Liver (tissue), 9 donors: Measurements from ENCODE around the gene GMDS. TPM values are rescaled to one million over a fixed set of nuclear protein-coding genes. Genes with fewer than 3 reads are reported as not detected.

Experiments used
- DNase-seq: peaks from one replicate; pipeline ENCODE4 v3.0.0-alpha.2; 2017; ENCODE audit warnings: low spot score
- H3K27ac ChIP-seq, 2 donors: one replicate each; pipeline ENCODE4 v1.7.0; 2013; ENCODE audit warnings: inconsistent platforms in 2 of 2, low read length in 2 of 2, control low read depth in 1 of 2, low read depth in 1 of 2, mild to moderate bottlenecking in 1 of 2
- H3K27me3 ChIP-seq, 4 donors: one replicate each; pipeline versions ENCODE4 v1.6.1 to v1.7.0; 2013; ENCODE audit warnings: low read length in 3 of 4, inconsistent platforms in 1 of 4, mild to moderate bottlenecking in 1 of 4, moderate library complexity in 1 of 4; ENCODE audit not compliant: control insufficient read depth in 4 of 4, insufficient read depth in 4 of 4
- H3K36me3 ChIP-seq, 4 donors: one replicate each; pipeline versions ENCODE4 v1.6.1 to v1.7.0; 2013; ENCODE audit warnings: low read length in 3 of 4, mild to moderate bottlenecking in 3 of 4, low read depth in 1 of 4, moderate library complexity in 1 of 4; ENCODE audit not compliant: control insufficient read depth in 4 of 4, insufficient read depth in 3 of 4
- H3K4me1 ChIP-seq, 4 donors: one replicate each; pipeline versions ENCODE4 v1.6.1 to v1.7.0; 2013; ENCODE audit warnings: low read length in 3 of 4, mild to moderate bottlenecking in 3 of 4, moderate library complexity in 1 of 4; ENCODE audit not compliant: control insufficient read depth in 4 of 4, insufficient read depth in 4 of 4
- H3K4me3 ChIP-seq, 3 donors: one replicate each; pipeline versions ENCODE4 v1.6.1 to v1.7.0; 2013; ENCODE audit warnings: low read length in 3 of 3, control low read depth in 1 of 3, low read depth in 1 of 3, mild to moderate bottlenecking in 1 of 3
- H3K9ac ChIP-seq, 2 donors: one replicate each; pipeline ENCODE4 v1.7.0; 2013; ENCODE audit warnings: low read length in 2 of 2, mild to moderate bottlenecking in 2 of 2, moderate library complexity in 2 of 2, control low read depth in 1 of 2, low read depth in 1 of 2
- H3K9me3 ChIP-seq, 4 donors: one replicate each; pipeline versions ENCODE4 v1.6.1 to v1.7.0; 2013; ENCODE audit warnings: low read length in 3 of 4; ENCODE audit not compliant: control insufficient read depth in 4 of 4
- EGR1 ChIP-seq, 2 donors: IDR thresholded peaks; 2 replicates each; pipeline ENCODE4 v1.6.1; 2016 to 2018; ENCODE audit warnings: antibody characterized with exemption in 2 of 2, low read depth in 2 of 2
- FOXA1 ChIP-seq: IDR thresholded peaks from 2 replicates; pipeline ENCODE4 v1.6.1; 2016; ENCODE audit warnings: antibody characterized with exemption
- FOXA2 ChIP-seq: IDR thresholded peaks from 2 replicates; pipeline ENCODE4 v1.6.1; 2016; ENCODE audit warnings: antibody characterized with exemption
- GABPA ChIP-seq, 2 donors: IDR thresholded peaks in 1 of 2; conservative IDR thresholded peaks in 1 of 2; 2 replicates each; pipeline ENCODE4 v1.6.1; 2016; ENCODE audit warnings: antibody characterized with exemption in 2 of 2, mild to moderate bottlenecking in 1 of 2, moderate library complexity in 1 of 2
- HNF4A ChIP-seq, 2 donors: conservative IDR thresholded peaks; 2 replicates each; pipeline ENCODE4 v1.6.1; 2016; ENCODE audit warnings: antibody characterized with exemption in 2 of 2, mild to moderate bottlenecking in 2 of 2
- JUND ChIP-seq, 2 donors: IDR thresholded peaks; 2 replicates each; pipeline ENCODE4 v1.6.1; 2016; ENCODE audit warnings: antibody characterized with exemption in 2 of 2
- NR2F2 ChIP-seq: IDR thresholded peaks from 2 replicates; pipeline ENCODE4 v1.6.1; 2016; ENCODE audit warnings: antibody characterized with exemption
- RAD21 ChIP-seq, 2 donors: IDR thresholded peaks; 2 replicates each; pipeline ENCODE4 v1.6.1; 2016; ENCODE audit warnings: antibody characterized with exemption in 2 of 2, mild to moderate bottlenecking in 2 of 2
- RXRA ChIP-seq, 2 donors: IDR thresholded peaks; 2 replicates each; pipeline ENCODE4 v1.6.1; 2017 to 2018; ENCODE audit warnings: antibody characterized with exemption in 2 of 2, mild to moderate bottlenecking in 1 of 2
- SP1 ChIP-seq: IDR thresholded peaks from 2 replicates; pipeline ENCODE4 v1.6.1; 2018; ENCODE audit warnings: antibody characterized with exemption, mild to moderate bottlenecking
- TAF1 ChIP-seq: conservative IDR thresholded peaks from 2 replicates; pipeline ENCODE4 v1.6.1; 2016; ENCODE audit warnings: antibody characterized with exemption, mild to moderate bottlenecking
- YY1 ChIP-seq: IDR thresholded peaks from 2 replicates; pipeline ENCODE4 v1.6.1; 2016; ENCODE audit warnings: antibody characterized with exemption, mild to moderate bottlenecking
- WGBS: extraction: QIAGEN DNeasy Blood & Tissue Kit; methylation state at CpG from one replicate; pipeline ENCODE4 v1.1.7; 2013; 5-methylcytosine and 5-hydroxymethylcytosine counted together
- polyA plus RNA-seq, 2 donors: library from polyadenylated mRNA; stranded (reverse) in 1 of 2; unstranded in 1 of 2; fragments of 200-250 nt in 1 of 2; fragments of >200 nt in 1 of 2; fragmentation: Nextera tagmentation in 1 of 2; extraction: Ambion mirVana in 1 of 2; gene quantifications; one replicate each; pipeline versions ENCODE4 v1.2.1 to v1.2.3, GENCODE V29; 2013 to 2015
- total RNA-seq, 2 donors: library from RNA; depleted of rRNA; stranded (reverse); fragments of >200 nt; gene quantifications; one replicate each; pipeline ENCODE4 v1.2.3, GENCODE V29; 2014
- TF ChIP-seq, protein P1 (sequence below): fragments of 150-350 bp; IDR thresholded peaks from 2 replicates; pipeline ENCODE4 v1.5.1; 2017; ENCODE audit warnings: improper control_type of control experiment, low read depth, low read length; ENCODE audit not compliant: missing input control
- TF ChIP-seq, protein P2 (sequence below): IDR thresholded peaks from 2 replicates; pipeline ENCODE4 v1.6.1; 2016; ENCODE audit warnings: antibody characterized with exemption
- TF ChIP-seq, protein P3 (sequence below): IDR thresholded peaks from 2 replicates; pipeline ENCODE4 v1.6.1; 2016; ENCODE audit warnings: antibody characterized with exemption
- TF ChIP-seq, protein P4 (sequence below): IDR thresholded peaks from 2 replicates; pipeline ENCODE4 v1.6.1; 2016; ENCODE audit warnings: antibody characterized with exemption, mild to moderate bottlenecking
- donor health status: healthy.
- donor health status: healthy.
- donor health status: healthy.
- donor health status: healthy.
- donor health status: healthy.

The GMDS gene
- total and polyA plus RNA-seq, 4 donors: 3.5 to 15.6 (median 13.0) TPM

DNA sequence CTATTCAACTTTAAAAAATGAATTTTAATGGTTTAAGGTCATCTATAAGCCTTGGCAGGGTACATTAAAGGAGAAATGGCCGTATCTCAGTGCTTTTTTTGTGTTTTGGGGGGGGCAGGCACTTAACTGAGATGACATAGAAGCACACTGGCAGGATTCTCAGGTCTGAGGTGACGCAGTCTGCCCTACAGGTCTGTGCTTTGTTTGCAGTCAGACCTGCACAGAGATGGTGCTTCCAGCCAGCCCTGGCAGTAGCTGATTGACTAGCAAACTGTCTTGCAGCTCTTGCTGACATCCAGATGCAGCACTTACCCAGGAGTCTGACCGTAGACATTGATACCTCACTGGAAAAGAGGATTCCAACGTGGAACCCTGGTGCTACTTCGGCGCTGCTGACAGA, 386.5 kb downstream of the GMDS start:
- H3K27me3 ChIP-seq: no peaks in the 10 kb centered on the region
- H3K4me1 ChIP-seq: no peaks in the 10 kb centered on the region
- DNase-seq: no peak
- H3K36me3 ChIP-seq: no peaks in the 10 kb centered on the region
- WGBS: 96% methylated on average over 6 of the region's 6 CpGs
- H3K4me3 ChIP-seq: no peak overlapping the region
- no peaks in the 10 kb centered on the region for H3K9me3 ChIP-seq
- H3K9ac ChIP-seq: no peak overlapping the region
- H3K27ac ChIP-seq: no peak overlapping the region
- TF ChIP-seq YY1 (no peak), RXRA (IDR thresholded peaks at IDR 0.05) (no peak)

DNA sequence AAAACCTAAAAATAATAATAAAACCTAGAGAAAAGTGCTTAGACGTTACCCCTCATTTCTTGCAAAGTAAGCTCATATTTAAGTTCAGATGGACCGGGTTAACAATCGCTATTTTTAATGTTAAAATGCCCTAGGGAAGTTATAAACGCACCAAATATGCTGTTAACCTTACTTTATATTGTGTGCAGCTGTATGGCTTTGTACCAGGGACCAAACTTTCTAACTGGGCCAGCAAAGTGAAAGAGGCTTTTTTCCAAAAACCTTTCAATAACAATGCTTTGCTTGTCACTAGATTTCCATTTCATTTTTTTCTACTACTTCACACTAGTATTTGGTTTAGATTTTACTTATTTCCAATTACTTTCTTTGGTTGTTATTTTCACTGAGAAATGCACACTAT, 387.2 kb downstream of the GMDS start:
- Histone ChIP-seq H3K9ac (no peak overlapping the region), H3K4me3 (no peak overlapping the region), H3K9me3 (no peaks in the 10 kb centered on the region), H3K36me3 (no peaks in the 10 kb centered on the region), H3K4me1 (no peaks in the 10 kb centered on the region), H3K27me3 (no peaks in the 10 kb centered on the region), H3K27ac (no peak overlapping the region)
- TF ChIP-seq EGR1 (IDR thresholded peaks at IDR 0.05; ENCODE audit: low read depth in 2 of 2): no peak
- no peak for TF ChIP-seq NR2F2
- TF ChIP-seq FOXA2: no peak
- TF ChIP-seq TAF1: no peak
- TF ChIP-seq, protein P1, sequence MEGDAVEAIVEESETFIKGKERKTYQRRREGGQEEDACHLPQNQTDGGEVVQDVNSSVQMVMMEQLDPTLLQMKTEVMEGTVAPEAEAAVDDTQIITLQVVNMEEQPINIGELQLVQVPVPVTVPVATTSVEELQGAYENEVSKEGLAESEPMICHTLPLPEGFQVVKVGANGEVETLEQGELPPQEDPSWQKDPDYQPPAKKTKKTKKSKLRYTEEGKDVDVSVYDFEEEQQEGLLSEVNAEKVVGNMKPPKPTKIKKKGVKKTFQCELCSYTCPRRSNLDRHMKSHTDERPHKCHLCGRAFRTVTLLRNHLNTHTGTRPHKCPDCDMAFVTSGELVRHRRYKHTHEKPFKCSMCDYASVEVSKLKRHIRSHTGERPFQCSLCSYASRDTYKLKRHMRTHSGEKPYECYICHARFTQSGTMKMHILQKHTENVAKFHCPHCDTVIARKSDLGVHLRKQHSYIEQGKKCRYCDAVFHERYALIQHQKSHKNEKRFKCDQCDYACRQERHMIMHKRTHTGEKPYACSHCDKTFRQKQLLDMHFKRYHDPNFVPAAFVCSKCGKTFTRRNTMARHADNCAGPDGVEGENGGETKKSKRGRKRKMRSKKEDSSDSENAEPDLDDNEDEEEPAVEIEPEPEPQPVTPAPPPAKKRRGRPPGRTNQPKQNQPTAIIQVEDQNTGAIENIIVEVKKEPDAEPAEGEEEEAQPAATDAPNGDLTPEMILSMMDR: no peak
- no peak for TF ChIP-seq GABPA (IDR thresholded peaks at IDR 0.05 in 1 of 2, conservative IDR thresholded peaks at IDR 0.05 in 1 of 2)
- TF ChIP-seq, protein P2, sequence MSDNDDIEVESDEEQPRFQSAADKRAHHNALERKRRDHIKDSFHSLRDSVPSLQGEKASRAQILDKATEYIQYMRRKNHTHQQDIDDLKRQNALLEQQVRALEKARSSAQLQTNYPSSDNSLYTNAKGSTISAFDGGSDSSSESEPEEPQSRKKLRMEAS: no peak
- no peak for TF ChIP-seq SP1
- no peak for TF ChIP-seq JUND (IDR thresholded peaks at IDR 0.05)
- TF ChIP-seq, protein P3, sequence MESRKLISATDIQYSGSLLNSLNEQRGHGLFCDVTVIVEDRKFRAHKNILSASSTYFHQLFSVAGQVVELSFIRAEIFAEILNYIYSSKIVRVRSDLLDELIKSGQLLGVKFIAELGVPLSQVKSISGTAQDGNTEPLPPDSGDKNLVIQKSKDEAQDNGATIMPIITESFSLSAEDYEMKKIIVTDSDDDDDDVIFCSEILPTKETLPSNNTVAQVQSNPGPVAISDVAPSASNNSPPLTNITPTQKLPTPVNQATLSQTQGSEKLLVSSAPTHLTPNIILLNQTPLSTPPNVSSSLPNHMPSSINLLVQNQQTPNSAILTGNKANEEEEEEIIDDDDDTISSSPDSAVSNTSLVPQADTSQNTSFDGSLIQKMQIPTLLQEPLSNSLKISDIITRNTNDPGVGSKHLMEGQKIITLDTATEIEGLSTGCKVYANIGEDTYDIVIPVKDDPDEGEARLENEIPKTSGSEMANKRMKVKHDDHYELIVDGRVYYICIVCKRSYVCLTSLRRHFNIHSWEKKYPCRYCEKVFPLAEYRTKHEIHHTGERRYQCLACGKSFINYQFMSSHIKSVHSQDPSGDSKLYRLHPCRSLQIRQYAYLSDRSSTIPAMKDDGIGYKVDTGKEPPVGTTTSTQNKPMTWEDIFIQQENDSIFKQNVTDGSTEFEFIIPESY: no peak
- TF ChIP-seq HNF4A (conservative IDR thresholded peaks at IDR 0.05): no peak
- no peak for TF ChIP-seq RXRA (IDR thresholded peaks at IDR 0.05)
- no peak for TF ChIP-seq RAD21 (IDR thresholded peaks at IDR 0.05)
- TF ChIP-seq FOXA1: no peak
- TF ChIP-seq, protein P4, sequence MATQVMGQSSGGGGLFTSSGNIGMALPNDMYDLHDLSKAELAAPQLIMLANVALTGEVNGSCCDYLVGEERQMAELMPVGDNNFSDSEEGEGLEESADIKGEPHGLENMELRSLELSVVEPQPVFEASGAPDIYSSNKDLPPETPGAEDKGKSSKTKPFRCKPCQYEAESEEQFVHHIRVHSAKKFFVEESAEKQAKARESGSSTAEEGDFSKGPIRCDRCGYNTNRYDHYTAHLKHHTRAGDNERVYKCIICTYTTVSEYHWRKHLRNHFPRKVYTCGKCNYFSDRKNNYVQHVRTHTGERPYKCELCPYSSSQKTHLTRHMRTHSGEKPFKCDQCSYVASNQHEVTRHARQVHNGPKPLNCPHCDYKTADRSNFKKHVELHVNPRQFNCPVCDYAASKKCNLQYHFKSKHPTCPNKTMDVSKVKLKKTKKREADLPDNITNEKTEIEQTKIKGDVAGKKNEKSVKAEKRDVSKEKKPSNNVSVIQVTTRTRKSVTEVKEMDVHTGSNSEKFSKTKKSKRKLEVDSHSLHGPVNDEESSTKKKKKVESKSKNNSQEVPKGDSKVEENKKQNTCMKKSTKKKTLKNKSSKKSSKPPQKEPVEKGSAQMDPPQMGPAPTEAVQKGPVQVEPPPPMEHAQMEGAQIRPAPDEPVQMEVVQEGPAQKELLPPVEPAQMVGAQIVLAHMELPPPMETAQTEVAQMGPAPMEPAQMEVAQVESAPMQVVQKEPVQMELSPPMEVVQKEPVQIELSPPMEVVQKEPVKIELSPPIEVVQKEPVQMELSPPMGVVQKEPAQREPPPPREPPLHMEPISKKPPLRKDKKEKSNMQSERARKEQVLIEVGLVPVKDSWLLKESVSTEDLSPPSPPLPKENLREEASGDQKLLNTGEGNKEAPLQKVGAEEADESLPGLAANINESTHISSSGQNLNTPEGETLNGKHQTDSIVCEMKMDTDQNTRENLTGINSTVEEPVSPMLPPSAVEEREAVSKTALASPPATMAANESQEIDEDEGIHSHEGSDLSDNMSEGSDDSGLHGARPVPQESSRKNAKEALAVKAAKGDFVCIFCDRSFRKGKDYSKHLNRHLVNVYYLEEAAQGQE: no peak
- 86% methylated on average over 4 of the region's 4 CpGs for WGBS
- no peak for DNase-seq
